ENCODE results near the gene FRMD1. TPM values are rescaled to one million over a fixed set of nuclear protein-coding genes. Genes with fewer than 3 reads are reported as not detected.

The FRMD1 gene
- total RNA-seq, 1 donor from 2014 or later: not detected

DNA sequence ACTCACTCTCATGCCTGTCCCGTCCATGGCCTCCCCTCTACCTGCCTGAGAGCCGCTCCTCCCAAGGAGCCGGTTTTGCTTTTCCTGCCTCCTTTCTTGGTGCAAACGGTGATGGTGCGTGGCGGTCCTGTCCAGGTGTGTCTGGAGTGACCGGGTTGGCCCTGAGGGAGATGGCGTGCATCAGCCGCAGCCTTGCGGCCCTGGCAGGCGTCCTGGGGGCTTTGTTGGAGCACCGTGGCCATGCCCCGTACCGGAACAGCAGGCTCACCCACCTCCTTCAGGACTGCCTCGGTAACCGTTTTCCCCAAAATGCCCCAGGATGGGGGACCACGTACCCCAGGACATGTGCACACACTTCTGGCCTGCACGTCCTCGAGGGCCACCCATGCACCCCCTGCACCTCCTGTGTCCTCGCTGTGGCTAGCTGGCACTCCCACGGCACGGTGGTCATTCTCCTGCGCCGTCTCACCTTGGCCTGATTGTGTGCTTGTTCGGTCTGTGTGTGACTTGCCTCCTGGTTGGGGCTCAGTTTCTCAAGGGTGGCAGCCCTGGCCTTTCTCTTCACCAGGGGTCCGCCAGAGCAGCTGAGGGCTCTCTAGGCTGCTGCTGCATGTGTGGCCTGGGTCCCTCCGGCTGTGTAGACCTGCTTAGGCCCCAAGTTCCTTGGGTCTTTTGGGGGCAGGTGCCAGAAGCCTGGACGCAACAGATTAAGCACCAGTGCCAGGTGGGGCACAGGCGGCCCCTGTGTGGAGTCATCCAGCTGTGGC lies 36.4 kb downstream of the FRMD1 start:
- intact Hi-C loops (cut with micrococcal nuclease): no loop called here
- H3K27ac Mint-ChIP-seq: no peak overlapping the region
- no peaks in the 10 kb centered on the region for H3K36me3 Mint-ChIP-seq (ENCODE audit: low read depth)
- H3K27me3 Mint-ChIP-seq (ENCODE audit: insufficient read depth): no peaks in the 10 kb centered on the region
- H3K9me3 Mint-ChIP-seq: peaks cover 15% of the 10 kb centered on the region
- H3K4me1 Mint-ChIP-seq (ENCODE audit: low read depth): no peaks in the 10 kb centered on the region
- DNase-seq (ENCODE audit: low spot score): no peak
- no peak overlapping the region for H3K4me3 Mint-ChIP-seq

DNA sequence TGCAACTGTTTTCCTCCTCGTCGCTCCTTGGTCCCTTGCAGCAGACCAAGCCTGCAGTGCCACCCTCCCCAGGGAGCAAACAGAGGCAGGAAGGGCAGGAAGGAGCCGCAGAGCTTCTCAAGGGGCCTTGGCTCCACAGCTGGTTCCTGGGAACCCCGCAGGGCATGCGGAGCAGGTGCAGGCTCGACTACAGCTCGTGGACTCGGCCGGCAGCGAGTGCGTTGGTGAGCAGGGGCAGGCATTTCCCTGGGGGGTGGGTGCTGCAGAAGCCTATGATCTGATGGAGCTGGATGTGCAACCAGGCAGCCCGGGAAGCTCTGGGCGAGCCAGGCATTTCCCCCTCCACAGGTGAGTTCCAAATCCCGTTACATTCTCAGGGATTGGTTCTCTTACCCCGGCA lies 37.1 kb downstream of the FRMD1 start:
- Mint-ChIP-seq H3K4me1 (ENCODE audit: low read depth) (no peaks in the 10 kb centered on the region), H3K9me3 (peaks cover 15% of the 10 kb centered on the region), H3K27me3 (ENCODE audit: insufficient read depth) (no peaks in the 10 kb centered on the region), H3K27ac (no peak overlapping the region), H3K4me3 (no peak overlapping the region), H3K36me3 (ENCODE audit: low read depth) (no peaks in the 10 kb centered on the region)
- intact Hi-C loops (cut with micrococcal nuclease): no loop called here
- no peak for DNase-seq (ENCODE audit: low spot score)

DNA sequence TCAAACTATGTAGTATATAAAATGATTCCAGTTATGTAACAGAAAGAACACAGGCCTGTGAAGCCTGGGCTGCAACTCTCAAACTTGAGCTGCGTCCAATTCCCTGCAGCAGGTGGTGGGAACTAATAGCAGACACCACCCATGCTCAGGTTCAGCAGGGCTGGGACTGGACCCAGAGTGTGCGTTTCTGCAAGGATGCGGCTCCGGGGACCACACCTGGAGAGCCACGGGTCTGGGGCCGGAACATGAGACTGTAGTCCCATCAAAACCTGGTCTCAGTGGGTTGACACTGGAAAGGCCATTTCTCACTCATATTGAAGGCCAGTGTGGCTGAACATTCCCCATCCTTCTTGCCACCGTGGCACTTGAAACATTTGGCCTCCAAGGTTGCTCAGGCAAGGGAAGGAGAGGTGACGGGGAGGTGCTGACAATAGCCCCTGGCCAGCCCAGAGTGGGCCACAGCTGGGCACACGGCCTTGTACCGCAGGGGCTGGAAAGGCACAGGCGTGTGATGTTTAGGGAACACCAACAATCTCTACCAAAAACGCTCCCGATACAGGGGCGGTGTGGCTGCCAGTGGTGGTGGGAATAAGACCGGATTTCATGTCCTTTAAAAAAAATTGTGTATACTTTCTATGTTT lies 38.0 kb downstream of the FRMD1 start:
- Mint-ChIP-seq H3K4me3 (no peak overlapping the region), H3K27ac (no peak overlapping the region), H3K9me3 (peaks cover 15% of the 10 kb centered on the region), H3K36me3 (ENCODE audit: low read depth) (no peaks in the 10 kb centered on the region), H3K4me1 (ENCODE audit: low read depth) (peaks cover 7% of the 10 kb centered on the region), H3K27me3 (ENCODE audit: insufficient read depth) (no peaks in the 10 kb centered on the region)
- intact Hi-C loops (cut with micrococcal nuclease): no loop called here
- no peak for DNase-seq (ENCODE audit: low spot score)

DNA sequence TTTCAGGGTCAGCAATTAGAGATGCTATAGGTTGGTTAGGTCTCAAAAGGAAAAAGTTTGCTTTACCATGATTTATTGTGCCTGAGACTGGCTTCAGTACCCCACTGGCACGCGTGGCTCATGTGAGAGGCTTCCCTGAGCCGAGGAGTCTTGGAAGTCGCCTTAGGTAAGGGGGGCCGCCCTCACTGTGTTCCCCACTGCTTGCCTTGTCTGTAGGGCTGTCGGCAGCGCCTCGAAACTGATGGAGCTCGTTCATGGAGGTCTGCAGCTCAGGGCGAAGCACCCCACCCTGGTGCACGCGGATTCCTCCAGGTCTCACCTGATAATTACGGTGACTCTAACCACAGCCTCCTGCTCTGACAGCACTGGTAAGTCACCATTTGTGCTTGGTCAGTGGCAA lies 39.2 kb downstream of the FRMD1 start:
- H3K4me3 Mint-ChIP-seq: no peak overlapping the region
- peaks cover 12% of the 10 kb centered on the region for H3K4me1 Mint-ChIP-seq (ENCODE audit: low read depth)
- no peaks in the 10 kb centered on the region for H3K27me3 Mint-ChIP-seq (ENCODE audit: insufficient read depth)
- no peaks in the 10 kb centered on the region for H3K36me3 Mint-ChIP-seq (ENCODE audit: low read depth)
- intact Hi-C loops (cut with micrococcal nuclease): no loop called here
- DNase-seq (ENCODE audit: low spot score): no peak
- peaks cover 15% of the 10 kb centered on the region for H3K9me3 Mint-ChIP-seq
- no peak overlapping the region for H3K27ac Mint-ChIP-seq

DNA sequence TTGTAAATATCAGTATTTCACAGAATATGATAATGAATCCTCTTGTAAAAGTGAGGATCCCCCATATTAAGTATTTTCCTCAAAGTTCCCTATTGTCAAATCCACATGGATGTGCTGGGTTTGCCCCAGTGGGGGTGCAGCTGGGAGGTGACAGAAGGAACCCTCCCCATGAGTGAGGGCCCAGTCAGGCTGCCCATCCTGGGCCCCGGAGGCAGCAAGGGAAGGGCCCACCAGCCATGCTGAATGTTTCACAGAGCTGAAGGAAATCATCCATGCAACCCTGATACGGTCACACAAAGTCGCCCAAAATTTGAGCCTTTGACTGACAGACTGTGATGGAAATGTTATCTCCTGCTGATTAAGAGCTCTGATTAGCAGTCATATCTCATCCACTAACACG lies 39.7 kb downstream of the FRMD1 start:
- no peak for DNase-seq (ENCODE audit: low spot score)
- Mint-ChIP-seq H3K36me3 (ENCODE audit: low read depth) (no peaks in the 10 kb centered on the region), H3K27ac (no peak overlapping the region), H3K4me3 (no peak overlapping the region), H3K9me3 (peaks cover 15% of the 10 kb centered on the region), H3K27me3 (ENCODE audit: insufficient read depth) (no peaks in the 10 kb centered on the region), H3K4me1 (ENCODE audit: low read depth) (peaks cover 12% of the 10 kb centered on the region)
- intact Hi-C loops (cut with micrococcal nuclease): no loop called here

DNA sequence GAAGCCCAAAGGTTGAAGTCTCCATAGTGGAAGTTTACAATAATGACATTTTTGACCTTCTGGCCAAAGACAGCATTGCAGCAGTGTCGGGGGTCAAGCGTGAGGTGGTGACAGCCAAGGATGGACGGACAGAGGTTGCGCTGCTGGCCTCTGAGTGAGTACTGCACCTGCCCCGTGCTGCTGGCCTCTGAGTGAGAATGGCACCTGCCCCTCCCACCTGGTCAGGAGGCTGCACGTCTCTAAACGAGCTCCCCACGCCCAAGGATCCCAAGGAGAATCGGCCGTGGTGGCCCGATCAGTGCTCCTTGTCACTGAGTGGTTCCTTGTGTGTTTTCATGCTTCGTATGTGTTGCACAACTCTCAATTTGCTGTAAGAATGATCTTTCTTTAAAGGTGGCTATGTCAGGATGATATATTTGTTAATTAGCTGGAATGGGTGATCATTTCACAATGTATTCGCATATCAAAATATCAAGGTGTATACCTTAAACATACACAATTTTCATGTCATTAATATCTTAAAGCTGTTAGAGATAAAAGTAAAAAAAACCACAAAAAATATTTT lies 40.4 kb downstream of the FRMD1 start:
- H3K27me3 Mint-ChIP-seq (ENCODE audit: insufficient read depth): no peaks in the 10 kb centered on the region
- H3K36me3 Mint-ChIP-seq (ENCODE audit: low read depth): no peaks in the 10 kb centered on the region
- DNase-seq (ENCODE audit: low spot score): no peak
- peaks cover 15% of the 10 kb centered on the region for H3K9me3 Mint-ChIP-seq
- intact Hi-C loops (cut with micrococcal nuclease): no loop called here
- peaks cover 12% of the 10 kb centered on the region for H3K4me1 Mint-ChIP-seq (ENCODE audit: low read depth)
- no peak overlapping the region for H3K4me3 Mint-ChIP-seq
- no peak overlapping the region for H3K27ac Mint-ChIP-seq

DNA sequence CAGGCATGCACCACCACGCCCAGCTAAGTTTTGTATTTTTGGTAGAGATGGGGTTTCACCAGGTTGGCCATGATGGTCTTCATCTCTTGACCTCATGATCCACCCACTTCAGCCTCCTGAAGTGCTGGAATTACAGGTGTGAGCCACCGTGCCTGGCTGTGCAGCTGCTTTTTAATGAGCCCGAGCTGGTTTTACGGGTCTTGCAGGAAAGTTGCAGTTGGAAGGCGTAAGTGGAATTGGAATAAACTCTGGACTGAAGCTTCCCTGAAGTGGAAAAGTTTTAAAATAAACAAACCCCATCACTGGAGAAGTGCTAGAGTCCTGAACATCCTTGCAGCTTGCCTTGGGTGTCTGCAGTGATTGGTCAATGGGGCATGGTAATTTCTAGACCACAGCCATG lies 41.2 kb downstream of the FRMD1 start:
- Mint-ChIP-seq H3K27me3 (ENCODE audit: insufficient read depth) (no peaks in the 10 kb centered on the region), H3K9me3 (peaks cover 15% of the 10 kb centered on the region), H3K27ac (no peak overlapping the region), H3K4me1 (ENCODE audit: low read depth) (peaks cover 12% of the 10 kb centered on the region), H3K4me3 (no peak overlapping the region), H3K36me3 (ENCODE audit: low read depth) (no peaks in the 10 kb centered on the region)
- intact Hi-C loops (cut with micrococcal nuclease): no loop called here
- no peak for DNase-seq (ENCODE audit: low spot score)

DNA sequence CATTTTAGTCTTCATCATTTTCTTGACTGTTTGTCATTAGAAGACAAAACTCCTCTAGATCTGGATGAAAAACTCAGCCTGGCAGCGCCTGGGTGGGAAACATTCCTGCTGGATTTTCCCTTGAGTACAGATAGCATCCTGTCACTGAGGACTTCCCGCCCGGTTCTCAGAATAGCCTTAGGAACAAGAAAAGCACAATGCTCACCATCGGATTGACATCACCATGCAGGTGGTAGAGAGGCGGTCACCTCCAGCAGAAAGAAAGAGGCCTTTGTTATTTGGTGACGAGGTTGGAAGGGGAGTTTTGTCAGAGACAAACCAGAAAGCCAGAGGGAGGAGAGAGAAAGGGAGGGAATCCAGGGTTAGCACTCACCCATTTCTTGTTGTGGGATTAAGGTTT lies 41.8 kb downstream of the FRMD1 start:
- DNase-seq (ENCODE audit: low spot score): no peak
- intact Hi-C loops (cut with micrococcal nuclease): no loop called here
- no peak overlapping the region for H3K27ac Mint-ChIP-seq
- H3K9me3 Mint-ChIP-seq: peaks cover 15% of the 10 kb centered on the region
- no peaks in the 10 kb centered on the region for H3K36me3 Mint-ChIP-seq (ENCODE audit: low read depth)
- H3K27me3 Mint-ChIP-seq (ENCODE audit: insufficient read depth): no peaks in the 10 kb centered on the region
- H3K4me3 Mint-ChIP-seq: no peak overlapping the region
- peaks cover 12% of the 10 kb centered on the region for H3K4me1 Mint-ChIP-seq (ENCODE audit: low read depth)

DNA sequence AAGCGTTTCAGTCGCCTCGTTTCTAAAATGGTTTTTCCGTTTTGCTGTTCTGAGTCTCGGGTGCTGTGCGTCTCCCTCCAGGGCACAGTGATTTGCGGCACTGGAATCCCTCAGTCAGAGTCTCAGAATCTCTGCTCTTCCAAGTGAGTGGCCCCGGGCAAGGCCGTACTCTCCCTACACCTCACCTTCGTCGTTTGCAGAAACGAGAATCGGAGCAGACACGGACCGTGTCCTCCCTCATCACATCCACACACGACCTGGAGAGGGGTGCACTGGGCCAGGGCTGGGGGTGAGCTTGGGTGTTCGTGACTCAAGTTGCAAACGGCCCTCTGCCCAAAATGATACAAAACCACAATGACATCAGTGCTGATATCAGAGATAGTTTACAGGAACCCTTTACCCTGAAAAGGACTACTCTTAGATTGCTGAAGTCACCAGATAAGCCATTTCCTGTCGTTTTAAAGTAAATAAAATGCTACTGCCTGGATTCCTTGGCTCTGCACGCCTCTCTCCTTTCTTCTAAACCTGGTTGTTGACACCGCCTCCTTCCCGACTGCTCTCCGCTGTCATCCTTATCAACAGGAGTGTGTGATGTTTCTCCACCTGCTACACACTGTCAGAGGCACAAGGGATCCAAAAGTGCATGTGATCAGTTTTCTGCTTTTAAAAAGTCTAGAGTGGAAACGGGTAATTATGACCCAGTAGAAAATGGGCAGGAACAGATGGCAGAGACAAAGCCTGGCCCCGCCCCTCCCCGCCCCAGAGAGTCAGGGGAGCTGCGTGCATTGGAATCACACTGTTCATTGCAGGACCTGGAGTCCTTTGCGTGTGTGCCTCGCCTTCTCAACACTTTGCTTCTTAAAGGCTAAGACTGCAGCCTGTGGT lies 43.1 kb downstream of the FRMD1 start:
- Mint-ChIP-seq H3K9me3 (peaks cover 15% of the 10 kb centered on the region), H3K27ac (no peak overlapping the region), H3K4me3 (peak overlapping the region; percentile 63), H3K27me3 (ENCODE audit: insufficient read depth) (no peaks in the 10 kb centered on the region), H3K36me3 (ENCODE audit: low read depth) (no peaks in the 10 kb centered on the region), H3K4me1 (ENCODE audit: low read depth) (peaks cover 12% of the 10 kb centered on the region)
- intact Hi-C loops (cut with micrococcal nuclease): no loop called here
- DNase-seq (ENCODE audit: low spot score): no peak

DNA sequence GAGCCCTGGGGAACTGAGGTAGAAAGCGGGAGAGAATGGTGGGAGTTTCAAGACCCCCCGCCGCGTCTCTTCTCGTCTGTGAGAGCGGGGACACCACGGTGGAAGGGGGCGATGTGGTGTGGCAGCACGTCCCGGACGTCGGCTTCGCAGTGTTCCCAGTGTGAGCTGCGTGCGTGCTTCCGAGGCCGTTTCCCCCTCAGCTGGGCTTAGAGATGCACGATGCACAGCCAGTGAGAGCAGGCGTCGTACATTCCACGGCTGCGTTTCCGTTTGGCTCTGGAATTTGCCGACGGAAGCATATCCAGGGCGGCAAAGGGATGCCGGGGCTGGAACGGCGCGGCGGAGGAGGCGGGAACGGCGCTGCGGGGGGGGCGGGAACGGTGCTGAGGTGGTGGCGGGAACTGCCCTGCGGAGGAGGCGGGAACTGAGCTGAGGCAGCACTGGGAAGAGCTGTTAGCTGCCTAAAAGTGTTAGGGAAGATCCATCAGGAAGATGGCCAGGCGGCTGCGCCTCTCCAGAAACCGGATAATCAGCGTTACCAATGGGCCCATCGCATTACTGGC lies 43.8 kb downstream of the FRMD1 start:
- H3K4me3 Mint-ChIP-seq: peak overlapping the region; percentile 49
- peaks cover 12% of the 10 kb centered on the region for H3K4me1 Mint-ChIP-seq (ENCODE audit: low read depth)
- intact Hi-C loops (cut with micrococcal nuclease): no loop called here
- DNase-seq (ENCODE audit: low spot score): no peak
- H3K36me3 Mint-ChIP-seq (ENCODE audit: low read depth): no peaks in the 10 kb centered on the region
- no peaks in the 10 kb centered on the region for H3K27me3 Mint-ChIP-seq (ENCODE audit: insufficient read depth)
- H3K27ac Mint-ChIP-seq: no peak overlapping the region
- H3K9me3 Mint-ChIP-seq: peaks cover 15% of the 10 kb centered on the region

DNA sequence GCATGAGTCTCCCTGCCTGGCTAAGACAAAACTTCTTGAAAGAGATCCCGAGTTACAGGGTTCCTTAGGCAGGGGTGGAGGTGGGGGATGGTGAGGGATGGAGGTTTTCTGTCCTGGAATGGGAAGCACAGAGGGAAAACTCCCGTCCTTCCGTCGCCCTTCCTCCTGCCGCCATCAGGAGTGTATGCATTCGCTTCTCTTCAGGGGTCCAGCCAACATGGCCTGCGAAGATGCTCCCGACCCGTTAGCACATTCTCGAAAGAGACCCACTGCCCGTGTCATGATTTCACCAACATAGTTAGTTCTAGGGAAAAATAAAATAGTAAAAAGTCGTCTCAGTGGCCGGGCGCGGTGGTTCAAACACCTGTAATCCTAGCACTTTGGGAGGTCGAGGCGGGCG lies 44.5 kb downstream of the FRMD1 start:
- DNase-seq (ENCODE audit: low spot score): no peak
- Mint-ChIP-seq H3K27me3 (ENCODE audit: insufficient read depth) (no peaks in the 10 kb centered on the region), H3K4me1 (ENCODE audit: low read depth) (peaks cover 12% of the 10 kb centered on the region), H3K36me3 (ENCODE audit: low read depth) (no peaks in the 10 kb centered on the region), H3K4me3 (peak overlapping the region; percentile 15), H3K9me3 (peaks cover 10% of the 10 kb centered on the region), H3K27ac (no peak overlapping the region)
- intact Hi-C loops (cut with micrococcal nuclease): no loop called here

DNA sequence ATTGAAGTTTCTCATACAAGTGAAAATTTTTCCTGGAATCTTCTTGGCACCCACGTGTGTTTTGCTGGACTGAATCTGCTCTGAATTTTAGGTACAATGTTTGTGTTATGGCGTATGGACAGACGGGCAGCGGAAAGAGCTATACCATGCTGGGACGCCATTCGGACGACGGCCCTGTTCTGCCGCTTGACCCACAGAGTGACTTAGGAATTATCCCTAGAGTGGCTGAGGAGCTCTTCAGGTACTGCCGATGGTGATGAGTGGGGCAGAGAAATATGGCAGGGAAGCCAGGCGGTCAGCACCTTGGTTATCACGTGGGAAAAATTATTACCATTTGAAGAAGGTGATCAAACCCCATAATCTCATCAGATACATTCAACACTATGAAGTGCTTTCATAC lies 45.2 kb downstream of the FRMD1 start:
- intact Hi-C loops (cut with micrococcal nuclease): no loop called here
- Mint-ChIP-seq H3K4me3 (no peak overlapping the region), H3K27me3 (ENCODE audit: insufficient read depth) (no peaks in the 10 kb centered on the region), H3K36me3 (ENCODE audit: low read depth) (no peaks in the 10 kb centered on the region), H3K9me3 (peaks cover 6% of the 10 kb centered on the region), H3K4me1 (ENCODE audit: low read depth) (peaks cover 12% of the 10 kb centered on the region), H3K27ac (no peak overlapping the region)
- DNase-seq (ENCODE audit: low spot score): no peak

Measured in activated T-helper 1 cell treated with anti-CD3 and anti-CD28 coated beads, Interleukin-12 subunit alpha, Interleukin-12 subunit beta, Interleukin-2, Interleukin-4 antibody, amounts not matched to agents 30 ng/mL and 10 ng/mL and 1 ng/mL, durations not matched to agents 14 hours and 24 hours and 36 hours (primary cell).